Endothelial cell of umbilical vein (primary cell): Measurements from ENCODE around the gene SLC10A7. TPM values are rescaled to one million over a fixed set of nuclear protein-coding genes. Genes with fewer than 3 reads are reported as not detected.

Experiments used
- BruUV-seq: library from RNA; stranded (reverse); fragments of 400-500 nt; replicated peaks from 2 replicates; lab custom pipeline; 2021; lab: Mats Ljungman, UMichigan
- CTCF ChIA-PET: fragments of 300-600, 350-600 bp; sonication (Branson Sonifier 250); formaldehyde crosslinking; loops from one replicate; lab custom pipeline; 2021; ENCODE audit warnings: antibody characterized with exemption, inconsistent platforms; lab: Charles Lee
- POLR2A ChIA-PET: fragments of 300-600, 350-600 bp; sonication (Branson Sonifier 250); formaldehyde crosslinking; loops from one replicate; lab custom pipeline; 2021; ENCODE audit warnings: antibody characterized with exemption, inconsistent platforms; lab: Charles Lee
- DNase-seq: peaks from one replicate; pipeline ENCODE4 v3.0.0-alpha.2; 2011; ENCODE audit warnings: low read depth, low spot score
- FAIRE-seq: peaks from 2 replicates; lab custom pipeline; 2011; peaks lifted over from hg19 to GRCh38; lab: Jason Lieb, UNC
- H2AFZ ChIP-seq: 2 replicates; pipeline ENCODE4 v1.6.0; 2012; ENCODE audit warnings: low read depth, low read length, control low read depth, inconsistent platforms
- H3K27ac ChIP-seq: 2 replicates; pipeline ENCODE4 v1.5.1; 2011; ENCODE audit warnings: low read depth, mild to moderate bottlenecking, control low read depth, low read length, moderate library complexity; ENCODE audit not compliant: insufficient read depth
- H3K27me3 ChIP-seq, 2 experiments: 2 replicates each; pipeline versions ENCODE4 v1.6.0 to v1.6.1; 2011; ENCODE audit warnings: low read length in 2 of 2, mixed read lengths in 1 of 2; ENCODE audit not compliant: control insufficient read depth in 2 of 2, insufficient read depth in 2 of 2
- H3K36me3 ChIP-seq, 2 experiments: 2 replicates in 1 of 2; 3 replicates in 1 of 2; pipeline ENCODE4 v1.5.1; 2011; ENCODE audit warnings: low read length in 2 of 2, mild to moderate bottlenecking in 1 of 2, moderate library complexity in 1 of 2; ENCODE audit not compliant: control insufficient read depth in 2 of 2, insufficient read depth in 2 of 2; ENCODE audit errors: extremely low read depth in 1 of 2
- H3K4me1 ChIP-seq: 3 replicates; pipeline ENCODE4 v1.5.1; 2011; ENCODE audit warnings: mild to moderate bottlenecking, low read length; ENCODE audit not compliant: control insufficient read depth, insufficient read depth; ENCODE audit errors: extremely low read depth
- H3K4me2 ChIP-seq: 2 replicates; pipeline ENCODE4 v1.6.1; 2011; ENCODE audit warnings: low read length, control low read depth, mixed read lengths; ENCODE audit not compliant: insufficient read depth
- H3K4me3 ChIP-seq, 3 experiments: fragments of 200-600 bp in 1 of 3; sonication (generic), shearing (Covaris generic) in 1 of 3; replicated peaks in 1 of 3; 2 replicates each; pipeline ENCODE4 v1.5.1; 2011 to 2016; ENCODE audit warnings: control low read depth in 3 of 3, low read length in 3 of 3, mild to moderate bottlenecking in 2 of 3, inconsistent platforms in 1 of 3, low read depth in 1 of 3, moderate library complexity in 1 of 3; ENCODE audit not compliant: insufficient read depth in 1 of 3
- H3K79me2 ChIP-seq: 2 replicates; pipeline ENCODE4 v1.6.0; 2012; ENCODE audit warnings: low read length, inconsistent platforms; ENCODE audit not compliant: control insufficient read depth, insufficient read depth
- H3K9ac ChIP-seq: replicated peaks from 2 replicates; pipeline ENCODE3; 2011; ENCODE audit warnings: low read length, control low read depth; ENCODE audit not compliant: insufficient read depth; ENCODE audit errors: extremely low read depth
- H3K9me1 ChIP-seq: replicated peaks from 3 replicates; pipeline ENCODE4 v1.6.0; 2011; ENCODE audit warnings: mild to moderate bottlenecking, low read length; ENCODE audit not compliant: control insufficient read depth, insufficient read depth; ENCODE audit errors: extremely low read depth
- H3K9me3 ChIP-seq: replicated peaks from 2 replicates; pipeline ENCODE4 v1.5.1; 2012; ENCODE audit warnings: low read length, inconsistent platforms; ENCODE audit not compliant: control insufficient read depth, insufficient read depth
- H4K20me1 ChIP-seq: replicated peaks from 2 replicates; pipeline ENCODE3; 2011; ENCODE audit warnings: mild to moderate bottlenecking, low read length; ENCODE audit not compliant: control insufficient read depth, insufficient read depth; ENCODE audit errors: extremely low read depth
- CTCF ChIP-seq, 2 donors: IDR thresholded peaks; 1 replicate in 1 of 2; 2 replicates in 1 of 2; pipeline ENCODE4 v1.5.1; 2011; ENCODE audit warnings: low read length in 2 of 2, mild to moderate bottlenecking in 2 of 2, moderate library complexity in 2 of 2, control low read depth in 1 of 2, inconsistent platforms in 1 of 2, low read depth in 1 of 2; ENCODE audit not compliant: insufficient read depth in 1 of 2; ENCODE audit errors: extremely low read depth in 1 of 2
- EZH2 ChIP-seq: IDR thresholded peaks from 2 replicates; pipeline ENCODE4 v1.6.1; 2012; ENCODE audit warnings: borderline replicate concordance, low read depth, mild to moderate bottlenecking, moderate library complexity, low read length, inconsistent platforms; ENCODE audit not compliant: severe bottlenecking
- FOS ChIP-seq: IDR thresholded peaks from 2 replicates; pipeline ENCODE4 v1.6.1; 2011; ENCODE audit warnings: mild to moderate bottlenecking, low read length, moderate library complexity, borderline replicate concordance; ENCODE audit not compliant: insufficient read depth
- GATA2 ChIP-seq: IDR thresholded peaks from 2 replicates; pipeline ENCODE4 v1.7.0; 2011; ENCODE audit warnings: low read depth, mild to moderate bottlenecking, moderate library complexity, mixed read lengths, low read length; ENCODE audit not compliant: insufficient read length, insufficient read depth
- JUN ChIP-seq: IDR thresholded peaks from 2 replicates; pipeline ENCODE4 v1.6.1; 2011; ENCODE audit warnings: borderline replicate concordance, low read depth; ENCODE audit not compliant: insufficient read length, insufficient read depth
- MAX ChIP-seq: IDR thresholded peaks from 2 replicates; pipeline ENCODE4 v1.6.1; 2011; ENCODE audit not compliant: insufficient read depth, insufficient read length
- MYC ChIP-seq: IDR thresholded peaks from one replicate; pipeline ENCODE4 v1.6.1; 2011; ENCODE audit warnings: mild to moderate bottlenecking, low read depth, low read length
- POLR2A ChIP-seq: IDR thresholded peaks from 2 replicates; pipeline ENCODE4 v1.6.1; 2012; ENCODE audit warnings: low read depth, mild to moderate bottlenecking, control low read depth, low read length
- POLR2AphosphoS5 ChIP-seq: IDR thresholded peaks from 2 replicates; pipeline ENCODE4 v1.6.1; 2012; ENCODE audit warnings: low read depth, mild to moderate bottlenecking, control low read depth, low read length, moderate library complexity; ENCODE audit not compliant: insufficient read depth
- dilution Hi-C: fragments of 300-500 bp; cut with MboI; formaldehyde crosslinking; loops from one replicate; pipeline ENCODE4 v1.15.0; 2019; ENCODE audit warnings: low sequenced_read_pairs; ENCODE audit not compliant: extremely low pct_ligation_motif_present
- intact Hi-C: fragments of 100-400 bp; cut with micrococcal nuclease; formaldehyde crosslinking; loops from one replicate; pipeline ENCODE4 v1.10.0; 2022
- polyA plus RNA-seq, 4 experiments: library from polyadenylated mRNA; depleted of rRNA in 3 of 4; stranded (reverse) in 3 of 4; unstranded in 1 of 4; fragments of >200 nt; gene quantifications; 2 replicates each; pipeline versions ENCODE4 v1.2.1 to v1.2.3, GENCODE V29; 2011 to 2012; ENCODE audit warnings: missing spikeins in 1 of 4
- total RNA-seq: library from RNA; stranded (reverse); gene quantifications from 2 replicates; pipeline ENCODE4 v1.2.3, GENCODE V29; 2021

The SLC10A7 gene
- total and polyA plus RNA-seq, 2 donors (not counting 3 experiments of a cell fraction or from before 2014, with no cell fraction given): 13.6 to 20.4 TPM

- Histone ChIP-seq H3K27me3 (no peaks in the 10 kb centered on the region), H3K9me1 (no peaks in the 10 kb centered on the region), H3K27ac (no peak overlapping the region), H3K4me2 (no peak overlapping the region), H3K4me1 (peaks cover 2% of the 10 kb centered on the region), H3K9ac (peak overlapping the region; percentile 1), H3K79me2 (no peaks in the 10 kb centered on the region), H3K36me3 (no peaks in the 10 kb centered on the region), H3K9me3 (no peaks in the 10 kb centered on the region), H4K20me1 (no peaks in the 10 kb centered on the region), H2AFZ (no peak overlapping the region), H3K4me3 (no peak overlapping the region)
- TF ChIP-seq CTCF (IDR thresholded peaks at IDR 0.05; ENCODE audit: extremely low read depth in 1 of 2, insufficient read depth in 1 of 2, low read depth in 1 of 2, low read length in 2 of 2) (no peak), GATA2 (no peak), FOS (no peak), JUN (no peak), POLR2A (no peak), EZH2 (no peak), MAX (no peak), MYC (no peak), POLR2AphosphoS5 (no peak)
- no peak for FAIRE-seq
- ChIA-PET CTCF (no interaction called here), POLR2A (no interaction called here)
- dilution Hi-C loops (no loop called here), intact Hi-C loops (no loop called here)
- peak; percentile 31 for DNase-seq
- BruUV-seq: no TSS peak
Measured at GRCh38 chr4:146256328-146256727, 265.4 kb downstream of the SLC10A7 start.
